ENCODE data around the gene USP19. TPM values are rescaled to one million over a fixed set of nuclear protein-coding genes. Genes with fewer than 3 reads are reported as not detected.

The USP19 gene
- total and polyA plus RNA-seq, 2 of the 4 experiments (the other 2 are of a cell fraction) = 24.7 to 39.7 TPM

DNA sequence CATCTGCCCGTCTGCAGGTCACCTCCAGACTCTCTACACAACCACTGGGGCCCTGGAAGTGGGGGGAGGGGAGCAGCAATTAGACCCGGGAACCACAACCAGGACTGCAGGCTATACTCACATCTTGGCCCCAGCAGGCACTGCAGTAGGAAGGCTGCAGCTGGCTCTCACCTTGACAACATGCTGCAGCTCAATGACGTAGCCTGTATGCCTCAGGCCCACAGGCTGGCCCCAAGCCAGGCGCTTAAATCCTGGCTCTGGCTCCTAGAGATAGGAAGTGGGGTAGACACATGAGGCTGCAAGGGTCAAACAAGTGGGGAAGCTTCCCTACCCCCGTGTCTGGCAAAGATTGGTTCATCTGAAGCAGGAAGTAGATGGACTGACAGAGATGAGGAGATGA is 22.2 kb downstream of the USP19 start:
- no peak overlapping the region for H3K56ac ChIP-seq (ENCODE audit: extremely low read depth, insufficient read depth, low read length)
- CTCF ChIA-PET = no interaction called here
- H3K4me3 ChIP-seq (ENCODE audit: insufficient read depth, low read depth, low read length) = no peak overlapping the region
- H3K4me1 ChIP-seq (ENCODE audit: control insufficient read depth, insufficient read depth, low read length) = peaks cover 2% of the 10 kb centered on the region; the same call in 1 of the 2 replicates
- H2AK5ac ChIP-seq (ENCODE audit: low read depth, low read length) = no peak overlapping the region
- no peak overlapping the region for H3K14ac ChIP-seq (replicated peaks; ENCODE audit: low read depth, low read length)
- in situ Hi-C loops (cut with MboI; ENCODE audit: low sequenced_read_pairs) (no loop called here), dilution Hi-C loops (cut with HindIII; ENCODE audit: low sequenced_read_pairs, unreplicated experiment) (no loop called here), intact Hi-C loops (cut with micrococcal nuclease) (no loop called here)
- H2BK20ac ChIP-seq (ENCODE audit: low read depth, low read length) = no peak overlapping the region
- no peak overlapping the region for H4K5ac ChIP-seq (ENCODE audit: low read depth, low read length)
- no peak overlapping the region for H3K9ac ChIP-seq (ENCODE audit: low read depth, low read length)
- H2BK120ac ChIP-seq (ENCODE audit: low read depth, low read length) = no peak overlapping the region
- H3K36me3 ChIP-seq (ENCODE audit: control insufficient read depth, insufficient read depth, low read length) = peaks cover 59% of the 10 kb centered on the region
- H4K20me1 ChIP-seq (ENCODE audit: insufficient read depth, low read length) = no peaks in the 10 kb centered on the region
- no TSS peak for BruUV-seq (replicated peaks)
- no peaks in the 10 kb centered on the region for H3K27me3 ChIP-seq (ENCODE audit: control insufficient read depth, insufficient read depth, low read length)
- no peaks in the 10 kb centered on the region for H3K9me3 ChIP-seq (ENCODE audit: control insufficient read depth, insufficient read depth, low read length)
- H3K18ac ChIP-seq (ENCODE audit: low read depth, low read length) = no peak overlapping the region
- no peak overlapping the region for H2BK15ac ChIP-seq (ENCODE audit: low read depth, low read length)
- no peak overlapping the region for H2BK5ac ChIP-seq (ENCODE audit: low read depth, low read length, poor library complexity, severe bottlenecking)
- H3K79me1 ChIP-seq (ENCODE audit: low read depth in 1 of 2, low read length in 2 of 2) = peaks cover 21 to 23% of the 10 kb centered on the region in 2 experiments
- no peak for ATAC-seq (ENCODE audit: low read depth)
- no CpG with 5 or more reads among the region's 5 CpGs for WGBS, 2 experiments (ENCODE audit: extremely low coverage in 2 of 2, insufficient read length in 1 of 2)
- no peak overlapping the region for H3K4me2 ChIP-seq (ENCODE audit: low read depth, low read length)
- H3K4ac ChIP-seq (ENCODE audit: low read depth, low read length) = no peak overlapping the region
- H3K9me1 ChIP-seq (ENCODE audit: insufficient read depth, low read length) = peaks cover 2% of the 10 kb centered on the region; the same call in 1 of the 2 replicates
- TF ChIP-seq MAFK (IDR thresholded peaks at IDR 0.05; ENCODE audit: low read depth, low read length) (no peak), RCOR1 (IDR thresholded peaks at IDR 0.05; ENCODE audit: insufficient replicate concordance, low read length) (no peak), CHD1 (IDR thresholded peaks at IDR 0.05; ENCODE audit: low read depth, low read length) (no peak), MXI1 (IDR thresholded peaks at IDR 0.05; ENCODE audit: borderline replicate concordance, low read depth, low read length) (no peak), POLR2A (IDR thresholded peaks at IDR 0.05; ENCODE audit: low read depth, low read length) (no peak), RAD21 (IDR thresholded peaks at IDR 0.05; ENCODE audit: low read length) (no peak), CEBPB (IDR thresholded peaks at IDR 0.05; ENCODE audit: low read depth, low read length) (no peak), FOS (IDR thresholded peaks at IDR 0.05; ENCODE audit: low read depth, low read length) (no peak), SMC3 (IDR thresholded peaks at IDR 0.05; ENCODE audit: low read depth, low read length) (no peak), RFX5 (IDR thresholded peaks at IDR 0.05; ENCODE audit: low read depth, low read length) (no peak), MAZ (IDR thresholded peaks at IDR 0.05; ENCODE audit: borderline replicate concordance, low read depth, low read length) (no peak), NFE2L2 (IDR thresholded peaks at IDR 0.05; ENCODE audit: low read depth, low read length) (no peak), BHLHE40 (IDR thresholded peaks at IDR 0.05; ENCODE audit: low read depth, low read length) (no peak)
- TF ChIP-seq, protein P1, sequence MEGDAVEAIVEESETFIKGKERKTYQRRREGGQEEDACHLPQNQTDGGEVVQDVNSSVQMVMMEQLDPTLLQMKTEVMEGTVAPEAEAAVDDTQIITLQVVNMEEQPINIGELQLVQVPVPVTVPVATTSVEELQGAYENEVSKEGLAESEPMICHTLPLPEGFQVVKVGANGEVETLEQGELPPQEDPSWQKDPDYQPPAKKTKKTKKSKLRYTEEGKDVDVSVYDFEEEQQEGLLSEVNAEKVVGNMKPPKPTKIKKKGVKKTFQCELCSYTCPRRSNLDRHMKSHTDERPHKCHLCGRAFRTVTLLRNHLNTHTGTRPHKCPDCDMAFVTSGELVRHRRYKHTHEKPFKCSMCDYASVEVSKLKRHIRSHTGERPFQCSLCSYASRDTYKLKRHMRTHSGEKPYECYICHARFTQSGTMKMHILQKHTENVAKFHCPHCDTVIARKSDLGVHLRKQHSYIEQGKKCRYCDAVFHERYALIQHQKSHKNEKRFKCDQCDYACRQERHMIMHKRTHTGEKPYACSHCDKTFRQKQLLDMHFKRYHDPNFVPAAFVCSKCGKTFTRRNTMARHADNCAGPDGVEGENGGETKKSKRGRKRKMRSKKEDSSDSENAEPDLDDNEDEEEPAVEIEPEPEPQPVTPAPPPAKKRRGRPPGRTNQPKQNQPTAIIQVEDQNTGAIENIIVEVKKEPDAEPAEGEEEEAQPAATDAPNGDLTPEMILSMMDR (conservative IDR thresholded peaks at IDR 0.05; ENCODE audit: low read depth, low read length) = no peak
- TF ChIP-seq, protein P2, sequence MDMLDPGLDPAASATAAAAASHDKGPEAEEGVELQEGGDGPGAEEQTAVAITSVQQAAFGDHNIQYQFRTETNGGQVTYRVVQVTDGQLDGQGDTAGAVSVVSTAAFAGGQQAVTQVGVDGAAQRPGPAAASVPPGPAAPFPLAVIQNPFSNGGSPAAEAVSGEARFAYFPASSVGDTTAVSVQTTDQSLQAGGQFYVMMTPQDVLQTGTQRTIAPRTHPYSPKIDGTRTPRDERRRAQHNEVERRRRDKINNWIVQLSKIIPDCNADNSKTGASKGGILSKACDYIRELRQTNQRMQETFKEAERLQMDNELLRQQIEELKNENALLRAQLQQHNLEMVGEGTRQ (IDR thresholded peaks at IDR 0.05; ENCODE audit: low read depth, low read length) = no peak
- TF ChIP-seq, protein P3, sequence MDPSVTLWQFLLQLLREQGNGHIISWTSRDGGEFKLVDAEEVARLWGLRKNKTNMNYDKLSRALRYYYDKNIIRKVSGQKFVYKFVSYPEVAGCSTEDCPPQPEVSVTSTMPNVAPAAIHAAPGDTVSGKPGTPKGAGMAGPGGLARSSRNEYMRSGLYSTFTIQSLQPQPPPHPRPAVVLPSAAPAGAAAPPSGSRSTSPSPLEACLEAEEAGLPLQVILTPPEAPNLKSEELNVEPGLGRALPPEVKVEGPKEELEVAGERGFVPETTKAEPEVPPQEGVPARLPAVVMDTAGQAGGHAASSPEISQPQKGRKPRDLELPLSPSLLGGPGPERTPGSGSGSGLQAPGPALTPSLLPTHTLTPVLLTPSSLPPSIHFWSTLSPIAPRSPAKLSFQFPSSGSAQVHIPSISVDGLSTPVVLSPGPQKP (IDR thresholded peaks at IDR 0.05; ENCODE audit: borderline replicate concordance, low read depth, low read length) = no peak
- H4K91ac ChIP-seq (ENCODE audit: insufficient read depth, low read depth, low read length) = no peak overlapping the region
- no peak overlapping the region for H2AK9ac ChIP-seq (replicated peaks; ENCODE audit: low read depth, low read length, poor library complexity)
- POLR2A ChIA-PET (ENCODE audit: unreplicated experiment) = no interaction called here
- H3K27ac ChIP-seq (ENCODE audit: insufficient read depth, low read length) = no peak overlapping the region
- H3K23ac ChIP-seq (ENCODE audit: low read depth, low read length) = no peak overlapping the region
- H2AFZ ChIP-seq (replicated peaks; ENCODE audit: low read length, poor library complexity) = no peak overlapping the region
- DNase-seq = peak; percentile 34
- no peak overlapping the region for H4K8ac ChIP-seq (ENCODE audit: low read depth in 2 of 2, low read length in 2 of 2)

Measured in IMR-90 (cell line).